ENCODE measurements around the gene STEAP1.
A peak's percentile ranks its signal among the peaks of the same experiment; 100 is the strongest.
"Not testable (repeated sequence)": the region's sequence is repeated elsewhere in the genome, so short reads cannot be mapped to it uniquely, and the experiment has no call there.

Gene STEAP1

DNA sequence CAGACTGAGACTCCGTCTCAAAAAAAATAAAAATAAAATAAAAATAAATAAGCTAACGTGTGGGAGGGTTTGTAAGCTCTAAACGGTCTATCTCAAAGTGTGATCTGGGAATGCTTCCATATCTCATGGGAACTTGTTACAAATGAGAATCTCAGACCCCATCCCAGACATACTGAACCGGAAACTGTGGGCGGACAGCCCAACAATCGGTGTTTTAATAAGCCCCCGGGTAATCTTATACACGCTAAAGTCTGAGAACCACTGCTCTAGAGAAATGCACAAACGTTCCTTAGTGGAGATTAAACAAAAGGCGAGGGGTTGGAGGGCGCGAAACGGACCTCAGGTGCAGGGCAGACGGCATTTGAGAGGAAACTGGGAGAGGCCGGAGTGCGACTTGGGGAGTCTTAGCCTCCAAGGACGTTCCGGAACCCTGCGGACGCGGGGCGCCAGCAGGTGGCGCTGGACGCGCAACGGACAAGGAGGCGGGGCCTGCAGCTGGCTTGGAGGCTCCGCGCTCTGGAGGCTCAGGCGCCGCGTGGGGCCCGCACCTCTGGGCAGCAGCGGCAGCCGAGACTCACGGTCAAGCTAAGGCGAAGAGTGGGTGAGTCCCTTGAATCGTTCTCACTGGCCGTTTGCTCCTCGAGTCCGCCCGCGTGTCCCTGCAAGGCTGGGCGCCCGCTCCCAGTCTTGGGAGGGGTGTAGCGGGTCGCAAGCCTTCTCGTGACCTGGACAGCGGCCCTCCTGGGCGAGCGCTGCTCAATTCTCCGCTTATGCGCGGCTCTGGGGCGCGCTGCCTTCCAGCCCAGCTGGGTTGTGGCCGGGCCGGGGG is at the start of gene STEAP1:
Gene STEAP1, plus strand, starts transcription at position 527 of the 829 bp plus-strand sequence. CDS start 5,320 bp downstream, outside the sequence.
- peak in 52 of 56 donors; percentile 14 to 90 (median 69) for DNase-seq

DNA sequence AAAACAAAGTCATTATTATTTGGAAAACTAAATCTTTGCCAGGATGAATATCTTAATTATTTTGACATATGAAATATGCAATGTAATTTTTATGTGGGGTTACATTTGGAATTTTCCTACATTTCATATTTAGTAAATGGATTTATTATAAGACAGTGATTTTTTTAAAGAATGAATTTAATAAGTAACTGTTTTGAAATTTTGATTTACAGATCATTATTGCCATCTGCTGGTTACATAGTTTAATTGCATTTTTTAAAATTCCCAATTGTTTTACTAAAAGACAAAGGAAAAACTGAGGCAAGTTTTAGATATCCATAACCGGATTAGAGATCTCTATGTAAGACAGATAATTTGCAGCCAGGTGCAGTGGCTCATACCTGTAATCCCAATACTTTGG is 39.3 kb upstream of the STEAP1 start:
- DNase-seq, result not testable (repeated sequence)

DNA sequence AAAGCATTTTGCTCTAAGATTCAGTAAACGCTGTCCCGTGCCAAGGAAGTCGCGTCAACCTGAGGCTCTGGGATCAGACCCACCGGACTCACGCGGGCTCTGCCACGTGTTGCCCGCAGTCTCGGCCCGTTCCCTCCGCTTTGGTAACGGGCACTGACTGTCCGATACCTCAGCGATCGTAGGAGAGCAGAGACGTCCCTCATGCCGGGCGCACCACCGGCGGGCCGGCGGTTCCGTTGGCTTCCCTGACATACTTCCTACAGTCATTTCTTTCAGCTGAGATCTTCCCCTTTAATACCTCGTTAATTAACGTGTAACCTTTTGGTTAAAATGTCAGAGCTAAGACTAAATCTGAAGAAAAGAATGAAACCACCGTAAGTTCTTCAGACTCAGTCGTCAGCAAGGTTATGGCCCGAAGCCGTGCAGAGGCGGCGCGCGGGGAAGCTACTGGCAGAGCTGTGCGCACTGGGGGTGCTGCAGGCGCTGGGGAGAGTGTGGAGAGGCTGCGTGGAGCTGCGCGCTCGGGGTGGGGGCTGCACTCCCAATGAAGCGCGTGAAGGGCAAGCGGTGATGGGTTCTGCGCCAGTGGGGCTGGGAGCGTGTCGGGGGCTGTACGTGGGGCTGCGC is 35.6 kb upstream of the STEAP1 start:
- DNase-seq, result peak in 31 of 56 donors; percentile 5 to 86 (median 46)

DNA sequence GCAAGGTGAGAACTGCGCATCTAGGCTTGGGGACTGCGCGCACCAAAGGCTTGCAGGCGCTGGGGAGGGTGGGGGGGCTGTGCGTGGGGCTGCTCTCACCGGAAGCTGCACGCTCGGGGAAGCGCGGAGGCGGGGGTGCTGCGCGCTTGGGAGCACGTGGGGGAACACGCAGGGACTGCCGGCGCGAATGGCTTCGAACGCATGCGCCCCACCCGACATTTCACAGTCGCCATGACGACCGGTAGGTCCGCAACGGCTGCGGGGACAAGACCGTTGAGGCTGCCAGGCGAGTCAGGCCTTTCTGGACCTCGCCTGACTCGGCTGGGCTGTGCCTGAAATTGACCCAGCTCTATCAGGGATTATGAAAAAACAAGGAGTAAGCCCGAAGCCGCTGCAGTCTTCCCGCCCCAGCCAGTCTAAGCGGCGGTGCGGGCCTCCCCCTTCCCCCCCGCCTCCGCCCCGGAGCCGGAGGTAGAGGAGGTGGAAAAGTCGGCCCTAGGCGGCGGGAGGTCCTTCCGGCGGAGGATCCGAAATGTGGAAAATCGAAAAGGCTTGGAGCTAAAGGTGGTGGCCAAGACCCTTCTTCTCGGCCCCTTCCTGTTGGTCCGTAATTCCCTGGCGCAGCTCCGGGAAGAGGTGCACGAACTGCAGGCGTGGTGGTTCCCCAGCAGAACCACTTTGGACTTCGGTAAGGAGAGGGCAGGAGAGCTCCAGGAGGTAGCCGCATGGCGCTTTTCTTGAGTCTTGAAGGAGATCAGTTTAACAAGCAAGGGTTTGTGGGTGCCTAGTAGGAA is 34.9 kb upstream of the STEAP1 start:
- DNase-seq, result peak in 51 of 56 donors; percentile 3 to 90 (median 65)

DNA sequence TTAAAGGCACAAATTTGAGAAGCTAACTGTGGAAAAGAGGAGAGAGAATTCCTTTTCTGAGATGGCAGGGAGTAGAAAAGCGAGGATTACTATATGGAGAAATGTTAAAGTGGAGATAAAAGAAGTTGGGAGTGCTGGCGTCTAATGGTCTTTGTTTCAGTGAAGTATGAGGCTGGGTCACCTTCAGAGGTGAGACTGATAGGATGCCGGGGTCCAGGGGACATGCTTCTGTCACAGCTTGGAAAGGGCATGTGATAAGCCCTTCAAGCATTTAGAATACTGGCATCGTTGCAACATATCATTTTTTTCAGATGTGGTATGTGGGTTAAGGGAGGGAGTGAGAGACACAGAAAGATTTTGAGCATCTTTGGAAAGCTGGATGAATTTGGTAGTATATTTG is 34.1 kb upstream of the STEAP1 start:
- DNase-seq, result not testable (repeated sequence)

DNA sequence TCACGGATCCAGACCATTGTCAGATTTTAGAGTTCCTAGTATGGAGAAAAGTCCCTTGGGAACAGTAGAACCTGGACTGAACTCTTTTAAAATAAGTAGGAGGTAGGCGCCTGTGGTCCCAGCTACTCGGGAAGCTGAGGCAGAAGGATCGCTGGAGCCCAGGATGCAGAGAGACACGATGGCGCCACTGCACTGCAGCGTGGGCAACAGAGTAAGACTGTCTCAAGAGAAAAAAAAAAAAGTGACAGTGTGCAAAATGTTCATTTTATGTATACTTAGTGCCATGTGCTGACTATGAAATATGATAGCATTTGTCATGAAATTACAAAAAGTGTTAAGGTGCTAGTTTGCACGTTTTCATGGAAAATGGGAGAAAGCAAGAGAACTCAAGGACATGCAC is 22.5 kb upstream of the STEAP1 start:
- DNase-seq, result not testable (repeated sequence)

DNA sequence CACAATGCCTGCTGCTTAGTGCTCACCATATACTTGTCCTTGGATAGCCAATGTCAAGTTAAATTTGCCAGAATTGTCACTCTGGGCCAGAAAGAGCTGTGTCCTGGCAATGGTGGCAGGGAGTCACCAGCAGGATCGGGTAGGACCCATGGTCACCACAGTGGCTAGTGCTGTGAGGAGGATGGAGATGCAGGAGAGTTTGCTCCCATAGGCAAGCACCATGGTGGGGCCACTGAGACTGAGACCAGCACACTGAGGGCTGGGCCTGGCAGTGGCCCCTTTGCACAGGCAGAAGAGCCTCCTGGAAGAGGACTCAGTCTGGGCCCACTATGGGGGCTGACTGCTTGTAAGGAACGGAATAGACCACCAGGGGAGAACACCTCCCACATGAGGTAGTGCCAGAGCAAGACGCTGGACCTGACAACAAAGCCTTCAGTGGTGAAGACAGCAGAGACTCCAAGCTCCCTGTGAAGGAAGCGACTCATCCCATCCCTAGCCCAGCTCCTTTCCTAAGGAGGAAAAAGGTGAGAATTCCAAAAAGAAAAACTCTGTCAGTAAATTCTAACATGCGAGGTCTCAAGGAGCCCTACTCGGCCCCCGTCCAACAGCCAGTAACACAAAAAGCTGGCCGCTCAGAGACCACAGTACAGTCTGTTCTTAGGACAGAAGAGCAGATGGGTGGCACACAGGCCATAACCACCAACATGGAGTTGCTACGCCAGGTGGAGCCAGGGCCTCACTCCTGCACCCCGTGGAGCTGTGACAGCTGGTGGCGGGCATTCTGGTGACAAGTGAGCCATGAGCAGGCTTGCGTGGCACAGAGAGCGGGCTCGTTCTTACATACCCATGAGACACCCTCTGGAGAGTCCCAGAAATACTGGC is 6.9 kb upstream of the STEAP1 start:
- not testable (repeated sequence) for DNase-seq

DNA sequence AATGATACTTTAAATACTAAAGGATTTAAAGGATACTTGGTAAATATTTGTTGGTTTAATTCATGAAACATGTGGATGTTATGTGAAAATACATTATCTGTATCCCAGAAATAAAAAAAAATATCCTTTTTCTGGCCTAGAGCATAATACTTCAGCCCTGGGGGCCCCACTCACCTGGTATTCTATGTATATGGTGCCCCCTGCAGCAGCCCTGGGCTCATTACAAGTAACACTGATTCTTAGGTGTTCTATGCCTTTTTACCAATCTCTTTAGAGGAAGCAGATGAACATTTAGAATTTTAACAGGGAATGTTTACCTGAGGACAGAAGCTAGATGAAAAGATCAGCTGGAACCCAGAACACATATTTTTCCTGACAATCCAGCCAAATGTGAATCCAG is 4.8 kb upstream of the STEAP1 start:
- peak in 7 of 56 donors; percentile 2 to 44 (median 10) for DNase-seq

DNA sequence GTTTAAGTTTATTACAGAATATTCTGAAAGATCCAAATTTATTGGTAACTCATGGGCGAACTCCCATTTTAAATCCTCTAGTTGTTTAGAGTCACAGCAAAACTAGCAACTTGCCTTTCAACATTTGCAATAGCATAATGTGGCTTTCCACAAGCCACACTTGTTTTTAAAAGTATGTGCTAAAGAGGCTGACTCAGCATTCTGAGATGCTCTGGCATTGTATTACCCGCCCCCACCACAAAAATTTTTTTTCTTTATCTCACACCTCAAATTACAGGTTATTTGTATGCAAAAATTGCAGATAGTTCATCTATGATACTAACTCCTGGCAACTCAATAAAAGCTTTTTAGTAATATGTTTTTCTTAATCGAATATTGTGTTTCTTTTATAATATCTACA is 2.4 kb upstream of the STEAP1 start:
- not testable (repeated sequence) for DNase-seq

DNA sequence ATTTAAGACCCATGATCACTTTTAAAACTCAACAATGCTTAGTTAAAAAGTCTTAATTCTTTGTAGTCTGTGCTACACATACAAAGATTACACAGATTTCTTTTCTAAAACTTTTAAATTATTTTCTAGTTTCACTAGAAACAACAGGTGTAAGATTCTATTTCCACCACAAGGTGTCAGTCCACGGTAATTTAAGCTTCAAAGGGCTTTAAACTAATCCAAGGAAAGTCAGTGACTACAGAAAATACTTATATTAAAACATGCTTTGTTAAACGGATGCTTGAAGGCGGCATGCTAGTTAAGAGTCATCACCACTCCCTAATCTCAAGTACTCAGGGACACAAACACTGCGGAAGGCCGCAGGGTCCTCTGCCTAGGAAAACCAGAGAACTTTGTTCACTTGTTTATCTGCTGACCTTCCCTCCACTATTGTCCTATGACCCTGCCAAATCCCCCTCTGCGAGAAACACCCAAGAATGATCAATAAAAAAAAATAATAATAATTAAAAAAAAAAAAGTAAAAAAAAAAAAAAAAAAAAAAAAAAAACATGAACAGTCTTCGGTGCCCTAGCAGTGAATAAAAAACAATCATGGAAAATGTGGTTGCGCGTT is 1.5 kb upstream of the STEAP1 start:
- not testable (repeated sequence) for DNase-seq

DNA sequence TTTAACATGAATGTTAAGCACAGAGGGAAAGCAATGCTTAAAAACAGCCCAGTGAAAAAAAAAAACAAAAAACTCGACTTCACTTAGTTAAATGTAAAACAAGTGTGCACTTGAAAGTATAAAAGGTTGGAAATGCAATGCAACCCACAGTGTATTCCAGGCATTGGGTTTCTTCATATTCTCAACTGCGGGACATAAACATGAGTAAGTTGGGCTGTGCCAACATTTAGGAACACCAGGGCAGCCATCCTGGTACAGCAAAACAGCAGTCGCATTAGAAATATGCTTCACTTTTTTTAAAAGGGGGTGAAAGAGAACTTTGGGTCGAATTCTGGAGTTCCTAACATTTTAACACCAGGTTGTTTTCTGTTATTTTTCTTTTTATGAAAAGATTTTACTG is 937 bp downstream of the STEAP1 start:
- no peak for DNase-seq

DNA sequence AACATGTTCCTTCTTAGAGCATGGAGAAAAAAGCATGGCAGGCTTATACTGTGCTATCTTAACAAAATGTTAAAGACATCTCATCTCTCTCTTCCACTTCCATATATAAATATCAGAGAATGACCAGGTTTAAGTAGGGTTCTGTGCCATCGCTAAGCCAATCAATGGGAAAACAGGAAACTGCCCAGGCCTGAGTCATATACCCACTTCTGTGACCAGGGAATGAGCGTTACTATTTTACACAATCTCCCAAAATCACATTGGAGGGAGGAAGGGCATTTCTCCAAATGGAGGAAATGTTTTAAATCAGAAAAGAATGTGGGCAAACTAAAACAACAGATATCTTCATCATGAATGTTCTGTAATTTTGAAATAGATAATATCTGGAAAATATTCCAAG is 3.1 kb downstream of the STEAP1 start:
- not testable (repeated sequence) for DNase-seq

DNA sequence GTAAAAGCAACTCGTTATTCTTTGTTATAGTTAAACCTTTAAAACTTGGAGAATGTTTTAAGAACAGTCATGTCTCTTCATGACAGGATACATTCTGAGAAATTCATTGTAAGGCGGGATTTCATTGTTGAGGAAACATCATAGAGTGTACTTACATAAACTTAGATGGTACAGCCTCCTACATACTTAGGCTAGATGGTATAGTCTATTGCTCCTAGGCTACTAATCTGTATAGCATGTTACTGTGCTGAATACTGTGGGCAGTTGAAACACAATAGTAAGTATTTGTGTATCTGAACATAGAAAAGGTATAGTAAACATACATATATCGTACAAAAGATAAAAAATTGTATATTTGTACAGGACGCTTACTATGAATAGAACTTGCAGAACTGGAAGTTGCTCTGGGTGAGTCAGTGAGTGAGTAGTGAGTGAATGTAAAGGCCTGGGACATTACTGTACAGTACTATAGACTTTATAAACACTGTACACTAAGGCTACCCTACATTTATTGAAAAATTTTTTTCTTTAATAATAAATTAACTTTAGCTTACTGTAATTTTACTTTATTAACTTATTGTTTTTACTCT is 3.6 kb downstream of the STEAP1 start:
- DNase-seq, result not testable (repeated sequence)

DNA sequence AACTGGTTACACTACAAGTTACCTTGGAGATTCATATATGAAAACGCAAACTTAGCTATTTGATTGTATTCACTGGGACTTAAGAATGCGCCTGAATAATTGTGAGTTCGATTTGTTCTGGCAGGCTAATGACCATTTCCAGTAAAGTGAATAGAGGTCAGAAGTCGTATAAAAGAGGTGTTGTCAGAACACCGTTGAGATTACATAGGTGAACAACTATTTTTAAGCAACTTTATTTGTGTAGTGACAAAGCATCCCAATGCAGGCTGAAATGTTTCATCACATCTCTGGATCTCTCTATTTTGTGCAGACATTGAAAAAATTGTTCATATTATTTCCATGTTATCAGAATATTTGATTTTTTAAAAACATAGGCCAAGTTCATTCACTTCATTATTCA is 9.3 kb downstream of the STEAP1 start:
- no peak for DNase-seq

DNA sequence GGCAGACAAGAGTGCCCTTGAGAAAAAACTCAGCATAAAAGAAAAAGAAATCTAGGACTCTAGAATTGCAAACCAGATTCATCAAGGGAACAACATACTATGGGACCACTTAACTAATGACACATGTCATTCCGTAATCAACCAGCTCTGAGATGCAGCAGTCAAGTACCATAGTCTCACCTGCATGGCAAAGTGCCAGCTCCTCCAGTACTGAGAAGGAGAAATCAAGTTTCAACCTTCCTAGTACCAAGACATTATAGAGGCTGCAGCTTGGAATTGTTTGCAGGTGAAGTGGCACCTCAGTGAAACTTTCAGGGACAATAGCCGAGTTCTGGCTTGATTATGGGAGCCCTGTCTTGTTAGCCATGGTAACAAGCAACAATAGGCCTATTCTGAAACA is 11.5 kb downstream of the STEAP1 start:
- no peak for DNase-seq

DNA sequence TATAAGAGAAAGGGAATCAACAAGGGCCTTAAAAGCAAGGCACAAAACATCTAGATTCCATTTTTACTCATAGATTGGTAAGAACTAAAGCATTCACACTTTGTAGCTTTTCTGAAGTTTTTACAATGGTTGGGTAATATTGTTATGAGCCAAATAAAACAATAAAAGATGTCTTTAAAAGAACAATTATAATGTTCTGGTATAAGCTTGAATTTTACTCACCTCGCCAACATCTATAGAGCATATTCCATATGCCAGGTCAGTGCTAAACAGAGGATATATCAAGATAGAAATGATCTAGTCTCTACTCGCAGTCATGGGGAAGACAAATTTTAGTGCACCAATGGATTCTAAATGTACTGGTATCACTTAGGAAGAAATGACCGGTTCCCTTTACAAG is 11.9 kb downstream of the STEAP1 start:
- no peak for DNase-seq

DNA sequence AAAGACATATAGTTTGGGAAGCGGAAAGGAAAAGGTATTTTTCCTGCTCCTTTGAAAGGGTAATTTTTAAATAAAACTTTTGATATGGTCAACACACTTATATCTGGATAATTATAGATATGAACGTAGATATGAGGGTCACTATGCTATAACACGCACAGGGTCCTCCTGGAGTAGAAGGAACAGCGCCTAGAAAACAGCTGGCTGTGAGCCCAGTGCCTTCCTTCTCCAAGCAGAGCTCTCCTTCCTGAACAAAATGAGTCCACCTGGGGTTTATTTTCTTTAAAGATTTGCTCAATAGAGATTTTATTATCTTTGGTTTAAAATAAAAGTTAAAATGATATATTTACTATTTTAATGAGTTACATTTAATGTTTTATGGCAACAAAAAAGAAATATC is 13.1 kb downstream of the STEAP1 start:
- no peak for DNase-seq

DNA sequence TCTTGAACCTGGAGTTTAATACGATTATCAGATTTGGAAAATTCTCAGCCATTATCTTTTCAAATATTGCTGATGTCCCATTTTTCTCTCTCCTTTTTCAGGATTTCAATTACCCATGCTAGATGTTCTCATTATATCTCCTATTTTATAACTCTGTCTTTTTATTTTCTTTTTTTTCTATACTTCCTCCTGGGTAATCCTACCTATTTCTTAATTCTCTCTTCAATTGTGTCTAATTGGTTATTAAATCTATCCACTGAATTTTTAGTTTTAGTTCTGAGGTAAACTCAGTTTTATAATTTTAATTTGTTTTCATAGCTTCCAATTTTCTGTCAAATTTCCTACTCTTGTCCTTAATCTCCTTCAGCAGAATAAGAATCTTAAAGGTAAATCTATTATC is 15.6 kb downstream of the STEAP1 start:
- DNase-seq, result no peak

DNA sequence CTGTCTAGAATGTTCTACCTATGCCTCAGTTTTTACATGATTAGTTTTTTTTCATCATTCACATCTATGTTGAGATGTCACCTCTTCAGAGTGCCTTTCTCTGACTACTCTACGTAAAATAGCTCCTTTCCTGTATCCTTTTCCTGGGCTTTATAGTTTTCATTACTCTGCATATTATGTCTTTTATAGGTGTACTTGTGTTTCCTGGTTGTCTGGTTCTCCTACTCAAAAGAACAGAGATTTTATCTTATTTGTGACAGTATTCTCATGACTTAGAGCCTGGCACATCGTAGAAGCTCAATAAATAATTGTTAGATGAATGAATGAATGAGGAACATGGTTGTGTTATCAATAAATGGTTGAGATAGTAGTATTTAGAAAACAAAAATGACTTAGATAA is 17.9 kb downstream of the STEAP1 start:
- no peak for DNase-seq

DNA sequence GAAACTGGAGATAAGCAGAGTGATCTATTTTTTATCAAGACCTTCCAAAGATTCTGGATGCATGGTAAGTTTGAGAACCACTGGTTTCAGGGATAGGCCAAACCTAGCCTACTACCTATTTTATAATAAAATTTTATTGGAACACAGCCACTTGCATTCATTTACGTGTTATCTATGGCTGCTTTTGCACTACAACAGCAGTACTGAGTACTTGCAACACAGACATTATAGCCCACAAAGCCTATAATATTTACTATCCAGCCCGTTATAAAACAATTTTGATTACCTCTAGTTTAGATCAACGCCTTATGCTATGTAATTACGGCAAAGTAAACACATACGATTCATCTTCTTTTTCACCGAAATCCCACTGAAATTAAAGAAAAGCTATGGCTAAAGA is 18.4 kb downstream of the STEAP1 start:
- DNase-seq, result no peak
